SK-N-MC (cell line): Measurements from ENCODE around the gene PTPN14.

Source experiments
- EZH2 ChIP-seq: fragments of 200-600 bp; sonication (generic); IDR thresholded peaks from one replicate; pipeline ENCODE4 v1.6.1; 2017; ENCODE audit warnings: antibody characterized with exemption
- FOXP2 ChIP-seq: optimal IDR thresholded peaks from 2 replicates; pipeline ENCODE3; 2011; ENCODE audit warnings: mild to moderate bottlenecking, moderate library complexity; ENCODE audit not compliant: insufficient read depth; ENCODE audit errors: extremely low read length, control extremely low read depth
- POLR2AphosphoS5 ChIP-seq: IDR thresholded peaks from 2 replicates; pipeline ENCODE4 v1.6.1; 2012; ENCODE audit warnings: mild to moderate bottlenecking, low read depth, low read length, borderline replicate concordance

GRCh38 chr1:214499732-214500131 lies 51.7 kb downstream of the PTPN14 start:
- TF ChIP-seq POLR2AphosphoS5: no peak
- TF ChIP-seq FOXP2: no peak
- no peak for TF ChIP-seq EZH2
